Neural cell (in vitro differentiated cells): Measurements from ENCODE around the gene APRT. TPM values are rescaled to one million over a fixed set of nuclear protein-coding genes. Genes with fewer than 3 reads are reported as not detected.

Experiments used
- H2AFZ ChIP-seq: fragments of 200-600, 300-800 bp; sonication (generic), shearing (Covaris generic); 2 replicates; pipeline ENCODE4 v1.6.0; 2014; ENCODE audit warnings: low read depth, mild to moderate bottlenecking, antibody characterized with exemption, low read length, moderate library complexity
- H3F3A ChIP-seq: fragments of 200-600 bp; shearing (Covaris generic); 2 replicates; pipeline ENCODE4 v1.6.1; 2016; ENCODE audit warnings: mild to moderate bottlenecking, moderate library complexity, mixed read lengths, antibody characterized with exemption, low read length; ENCODE audit not compliant: insufficient read depth, poor library complexity, severe bottlenecking
- H3K27ac ChIP-seq: fragments of 200-600, 300-800 bp; sonication (generic), shearing (Covaris generic); 2 replicates; pipeline ENCODE4 v1.5.1; 2014; ENCODE audit warnings: mild to moderate bottlenecking, low read length, moderate library complexity
- H3K27me3 ChIP-seq: fragments of 300-800, 200-600 bp; sonication (generic), shearing (Covaris generic); 2 replicates; pipeline ENCODE4 v1.6.0; 2014; ENCODE audit warnings: mild to moderate bottlenecking, low read depth, low read length, moderate library complexity; ENCODE audit not compliant: insufficient read depth
- H3K36me3 ChIP-seq: fragments of 300-800, 200-600 bp; sonication (generic), shearing (Covaris generic); 2 replicates; pipeline ENCODE4 v1.5.1; 2014; ENCODE audit warnings: mild to moderate bottlenecking, antibody characterized with exemption, low read length, moderate library complexity; ENCODE audit not compliant: insufficient read depth
- H3K4me2 ChIP-seq: fragments of 300-800, 200-600 bp; sonication (generic), shearing (Covaris generic); 2 replicates; pipeline ENCODE4 v1.6.0; 2014; ENCODE audit warnings: mild to moderate bottlenecking, low read length
- H3K4me3 ChIP-seq: fragments of 300-800, 200-600 bp; sonication (generic), shearing (Covaris generic); 2 replicates; pipeline ENCODE4 v1.5.1; 2014; ENCODE audit warnings: mild to moderate bottlenecking, low read length, moderate library complexity
- H3K79me2 ChIP-seq: fragments of 200-600 bp; shearing (Covaris generic); replicated peaks from 2 replicates; pipeline ENCODE4 v1.6.0; 2014; ENCODE audit warnings: mild to moderate bottlenecking, low read length, moderate library complexity; ENCODE audit not compliant: insufficient read depth
- H3K9ac ChIP-seq: fragments of 300-800, 200-600 bp; sonication (generic), shearing (Covaris generic); 2 replicates; pipeline ENCODE4 v1.6.1; 2016; ENCODE audit warnings: mild to moderate bottlenecking, low read length, mixed read lengths
- H3K9me2 ChIP-seq: fragments of 200-600 bp; shearing (Covaris generic); 2 replicates; pipeline ENCODE4 v1.6.1; 2016; ENCODE audit warnings: mild to moderate bottlenecking, low read length, mixed read lengths; ENCODE audit not compliant: insufficient read depth
- H3K9me3 ChIP-seq: fragments of 200-600, 300-800 bp; sonication (generic), shearing (Covaris generic); 2 replicates; pipeline ENCODE4 v1.6.1; 2016; ENCODE audit warnings: mild to moderate bottlenecking, mixed run types, low read length, moderate library complexity, mixed read lengths
- H4K20me1 ChIP-seq: fragments of 200-600 bp; shearing (Covaris generic); 2 replicates; pipeline ENCODE4 v1.6.1; 2016; ENCODE audit warnings: mild to moderate bottlenecking, mixed run types; ENCODE audit not compliant: insufficient read depth
- CTCF ChIP-seq: fragments of 450-650 bp; IDR thresholded peaks from 2 replicates; pipeline ENCODE4 v1.5.1; 2014; ENCODE audit warnings: antibody characterized with exemption, mild to moderate bottlenecking, moderate library complexity; ENCODE audit not compliant: poor library complexity, severe bottlenecking
- EP300 ChIP-seq: fragments of 450-650 bp; conservative IDR thresholded peaks from 2 replicates; pipeline ENCODE4 v1.6.1; 2014; ENCODE audit warnings: antibody characterized with exemption, mild to moderate bottlenecking, moderate library complexity; ENCODE audit not compliant: poor library complexity, severe bottlenecking
- EZH2 ChIP-seq: fragments of 200-600, 300-800 bp; shearing (Covaris generic), sonication (generic); IDR thresholded peaks from 2 replicates; pipeline ENCODE4 v1.6.1; 2014; ENCODE audit warnings: antibody characterized with exemption, low read length, borderline replicate concordance, mild to moderate bottlenecking; ENCODE audit not compliant: insufficient read depth, poor library complexity, severe bottlenecking
- MXI1 ChIP-seq: fragments of 450-650 bp; conservative IDR thresholded peaks from 2 replicates; pipeline ENCODE4 v1.6.1; 2014; ENCODE audit warnings: antibody characterized with exemption, mild to moderate bottlenecking; ENCODE audit not compliant: poor library complexity, severe bottlenecking
- POLR2AphosphoS5 ChIP-seq: IDR thresholded peaks from 2 replicates; pipeline ENCODE4 v1.6.1; 2012
- RAD21 ChIP-seq: fragments of 450-650 bp; conservative IDR thresholded peaks from 2 replicates; pipeline ENCODE4 v1.6.1; 2014; ENCODE audit warnings: antibody characterized with exemption, mild to moderate bottlenecking, moderate library complexity
- REST ChIP-seq: IDR thresholded peaks from 2 replicates; pipeline ENCODE4 v1.6.1; 2012; ENCODE audit warnings: borderline replicate concordance
- SMC3 ChIP-seq: fragments of 450-650 bp; conservative IDR thresholded peaks from 2 replicates; pipeline ENCODE4 v1.6.1; 2014; ENCODE audit warnings: antibody characterized with exemption, mild to moderate bottlenecking, moderate library complexity; ENCODE audit not compliant: poor library complexity
- TAF1 ChIP-seq: IDR thresholded peaks from 2 replicates; pipeline ENCODE4 v1.6.1; 2012; ENCODE audit warnings: low read depth
- polyA plus RNA-seq: library from polyadenylated mRNA; depleted of rRNA; stranded (reverse); fragments of >200 nt; gene quantifications from 2 replicates; pipeline ENCODE4 v1.2.3, GENCODE V29; 2014

APRT gene
- polyA plus RNA-seq, 1 donor from 2014 or later: 52.0 TPM

GRCh38 chr16:88807626-88808453 lies 3.9 kb downstream of the APRT start:
- Histone ChIP-seq H3K9ac (no peak overlapping the region), H3K4me2 (no peak overlapping the region), H3K79me2 (peaks cover 7% of the 10 kb centered on the region), H2AFZ (no peak overlapping the region), H3F3A (no peaks in the 10 kb centered on the region), H3K9me2 (no peaks in the 10 kb centered on the region), H3K27me3 (no peaks in the 10 kb centered on the region), H3K27ac (no peak overlapping the region), H3K36me3 (no peaks in the 10 kb centered on the region), H4K20me1 (no peaks in the 10 kb centered on the region), H3K9me3 (no peaks in the 10 kb centered on the region), H3K4me3 (no peak overlapping the region)
- TF ChIP-seq POLR2AphosphoS5 (no peak), EZH2 (no peak), EP300 (no peak), REST (no peak), SMC3 (no peak), MXI1 (no peak), TAF1 (no peak)

- H3K9ac ChIP-seq: no peak overlapping the region
- no peaks in the 10 kb centered on the region for H3F3A ChIP-seq
- no peaks in the 10 kb centered on the region for H3K9me3 ChIP-seq
- H4K20me1 ChIP-seq: no peaks in the 10 kb centered on the region
- H3K79me2 ChIP-seq: peaks cover 7% of the 10 kb centered on the region
- H3K4me3 ChIP-seq: no peak overlapping the region
- H3K36me3 ChIP-seq: no peaks in the 10 kb centered on the region
- no peak overlapping the region for H3K4me2 ChIP-seq
- no peaks in the 10 kb centered on the region for H3K9me2 ChIP-seq
- no peak overlapping the region for H2AFZ ChIP-seq
- no peaks in the 10 kb centered on the region for H3K27me3 ChIP-seq
- TF ChIP-seq POLR2AphosphoS5 (no peak), CTCF (no peak), MXI1 (no peak), EZH2 (no peak), RAD21 (no peak), EP300 (no peak), SMC3 (no peak), REST (no peak), TAF1 (no peak)
- no peak overlapping the region for H3K27ac ChIP-seq
Observed at GRCh38 chr16:88807142-88807625, 4.5 kb downstream of the APRT start.
